Middle frontal gyrus (tissue), 1 donor: Measurements from ENCODE around the gene PICK1.

Source experiments
- DNase-seq: peaks from one replicate; pipeline ENCODE4 v3.0.0-alpha.2; 2015; ENCODE audit warnings: low spot score; ENCODE audit errors: extremely low spot score

PICK1 gene

DNA sequence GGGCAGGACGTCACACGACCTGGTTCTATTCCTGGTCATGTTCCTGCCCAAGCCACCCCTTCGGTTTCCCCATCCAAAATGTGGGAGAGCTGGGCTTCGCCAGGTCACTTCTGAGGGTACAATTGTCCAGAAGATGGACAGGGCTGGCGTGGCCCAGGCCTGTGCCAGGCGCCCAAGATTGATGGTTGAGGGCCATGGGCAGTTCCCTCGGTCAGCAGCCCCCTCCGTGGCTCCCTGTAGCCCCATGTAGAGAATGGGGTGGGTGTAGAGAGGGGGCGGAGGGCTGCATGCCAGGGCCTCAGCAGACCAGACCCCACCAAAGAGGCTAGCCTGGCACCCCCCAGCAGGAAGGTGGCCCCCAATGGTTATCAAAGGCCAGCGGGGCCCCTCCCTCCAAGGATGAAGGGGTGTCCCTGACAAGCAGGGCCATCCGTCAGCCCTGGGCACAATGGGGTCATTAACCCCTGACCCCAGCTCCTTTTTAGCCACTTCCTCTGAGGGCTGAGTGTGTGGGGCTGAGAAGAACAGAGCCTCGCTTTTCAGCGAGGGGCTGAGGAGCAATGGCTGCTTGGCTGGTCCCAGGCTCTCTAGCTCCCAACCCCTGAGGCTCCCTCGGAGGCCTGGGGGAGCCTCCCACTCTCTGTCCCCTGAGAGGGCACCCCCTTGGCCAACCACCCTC is 11.0 kb upstream of the PICK1 start:
- no peak for DNase-seq

- peak; percentile 62 for DNase-seq
Measured at GRCh38 chr22:38049812-38050619, 7.2 kb upstream of the PICK1 start.

- no peak for DNase-seq
Measured at GRCh38 chr22:38050720-38051119, 6.5 kb upstream of the PICK1 start.

DNA sequence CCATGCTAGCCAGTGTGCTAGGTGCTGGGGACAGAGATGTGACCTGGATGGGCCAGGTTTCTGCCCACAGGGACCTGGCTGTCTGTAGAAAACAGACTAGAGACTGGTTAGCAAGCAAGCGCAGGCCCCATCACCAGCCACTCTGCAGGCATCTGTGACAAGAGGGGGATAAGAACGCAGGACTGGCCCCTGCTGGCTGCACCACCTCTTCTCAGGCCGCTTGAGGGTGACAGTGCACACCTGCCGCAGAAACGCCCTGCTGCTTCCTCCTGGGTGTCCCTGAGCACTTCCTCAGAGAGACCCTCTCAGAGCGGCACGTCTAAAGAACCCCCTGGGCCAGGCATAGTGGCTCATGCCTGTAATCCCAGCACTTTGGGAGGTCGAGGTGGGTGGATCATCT is 5.9 kb upstream of the PICK1 start:
- DNase-seq = no peak

GRCh38 chr22:38051900-38052862 is 5.0 kb upstream of the PICK1 start:
- DNase-seq = peak; percentile 67

- DNase-seq = peak; percentile 54
Measured at GRCh38 chr22:38062791-38063190, 5.6 kb downstream of the PICK1 start.

- no peak for DNase-seq
Measured at GRCh38 chr22:38065539-38065938, 8.3 kb downstream of the PICK1 start.

- DNase-seq = no peak
Measured at GRCh38 chr22:38066381-38067027, 9.3 kb downstream of the PICK1 start.

- DNase-seq = no peak
Measured at GRCh38 chr22:38067028-38067415, 9.8 kb downstream of the PICK1 start.

- DNase-seq = no peak
Measured at GRCh38 chr22:38067761-38068360, 10.7 kb downstream of the PICK1 start.

DNA sequence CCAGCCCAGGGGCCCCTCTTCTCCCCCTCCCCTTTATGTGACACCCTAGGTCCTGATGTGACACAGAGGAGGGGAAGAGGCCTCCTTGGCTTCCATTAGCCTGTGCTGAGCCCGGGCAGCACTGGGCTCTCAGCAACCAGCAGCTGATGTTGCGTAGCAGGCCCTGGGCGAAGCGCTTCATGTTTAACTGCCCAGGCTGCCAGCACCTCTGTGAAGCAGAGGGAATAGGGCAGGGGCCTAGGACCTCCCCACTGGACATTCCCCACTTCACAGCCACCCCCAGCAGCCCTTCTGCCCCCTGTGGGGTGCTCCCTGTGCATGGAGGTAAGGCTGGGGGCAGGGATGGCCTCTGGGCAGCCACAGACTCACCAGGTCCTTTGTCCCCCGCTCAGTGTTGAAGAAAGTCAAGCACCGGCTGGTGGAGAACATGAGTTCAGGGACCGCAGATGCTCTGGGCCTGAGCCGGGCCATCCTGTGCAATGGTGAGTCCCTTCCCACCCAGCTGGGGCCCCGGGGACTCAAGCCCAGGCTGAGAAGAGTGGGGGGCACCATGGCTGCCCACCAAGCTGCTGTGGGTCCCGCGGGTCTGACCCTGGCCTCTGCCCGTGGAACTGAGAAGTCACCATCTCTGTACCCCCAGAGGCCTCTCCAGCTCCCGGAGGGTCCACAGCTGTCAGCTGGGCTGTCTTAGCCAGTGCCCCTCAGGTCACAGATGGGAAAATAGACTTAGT is 11.6 kb downstream of the PICK1 start:
- DNase-seq = no peak

DNA sequence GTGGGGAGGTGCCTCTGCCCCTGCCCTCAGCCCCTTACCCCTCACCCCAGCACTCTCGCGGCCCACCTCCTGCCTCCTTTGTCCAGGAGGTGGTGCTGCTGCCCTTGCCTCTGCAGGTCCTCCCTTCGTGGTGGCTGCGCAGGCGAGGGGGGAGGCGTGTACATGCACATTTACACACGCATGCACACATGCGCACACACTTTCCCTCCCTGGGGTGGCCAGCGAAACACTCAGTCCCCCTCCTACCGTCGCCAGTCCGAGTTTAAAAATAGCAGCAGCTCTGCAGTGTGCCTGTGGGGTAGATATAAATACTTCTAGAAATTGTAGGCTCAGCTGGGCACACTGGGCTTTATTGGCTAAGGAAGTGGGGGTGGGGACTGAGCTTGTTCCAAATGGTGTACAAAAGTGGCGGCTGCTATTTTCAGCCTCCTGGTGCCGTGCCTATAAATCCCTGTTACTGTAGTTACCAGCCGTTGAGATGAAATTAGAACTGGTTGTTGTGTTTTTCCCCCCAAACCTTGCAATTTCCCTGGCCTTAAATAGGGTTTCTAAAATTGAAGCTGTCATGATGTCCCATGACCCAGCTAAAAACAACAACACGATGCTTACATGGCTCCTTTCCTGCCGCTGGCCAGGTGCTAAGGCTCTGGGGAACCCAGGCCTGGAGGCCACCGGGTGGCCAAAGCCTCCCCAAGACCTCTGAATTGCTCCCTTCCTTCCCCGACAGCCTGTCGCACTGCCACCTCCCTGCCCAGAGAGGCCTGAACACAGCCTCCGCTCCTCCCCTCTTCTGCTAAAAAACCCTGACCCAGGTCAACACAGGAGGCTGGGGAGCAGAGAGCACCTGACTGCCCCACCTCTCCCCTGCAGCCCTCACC is 12.4 kb downstream of the PICK1 start:
- DNase-seq = peak; percentile 83

DNA sequence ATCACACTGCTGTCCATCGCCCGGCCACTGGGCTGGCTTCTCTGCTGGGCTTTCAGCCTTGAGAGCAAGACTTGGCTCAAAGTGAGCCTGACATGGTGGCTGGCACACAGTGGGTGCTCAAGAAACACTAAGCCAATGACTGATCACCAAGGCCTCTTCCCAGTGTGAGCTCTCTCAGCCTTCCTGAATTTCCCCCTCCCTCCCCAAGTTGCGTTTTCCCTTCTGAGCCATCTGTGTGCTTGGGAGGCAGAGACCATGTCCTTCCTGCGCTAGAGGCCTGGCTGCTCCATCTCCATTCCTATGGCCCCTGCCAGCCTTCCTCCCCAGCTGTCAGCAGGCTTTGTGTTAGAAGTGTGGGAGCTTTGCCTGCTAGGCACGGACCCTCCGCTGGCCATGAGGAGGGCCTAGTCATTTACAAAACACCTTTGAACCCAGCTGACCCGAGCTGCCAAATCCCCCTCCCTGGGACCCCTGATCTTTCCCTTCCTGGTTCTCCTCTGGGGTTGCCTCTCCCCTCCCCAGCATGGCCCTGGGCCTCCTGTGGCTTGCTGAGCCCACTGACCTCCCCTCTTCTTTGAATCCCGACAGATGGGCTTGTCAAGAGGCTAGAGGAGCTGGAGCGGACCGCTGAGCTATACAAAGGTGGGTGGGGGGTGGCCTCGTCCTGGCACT is 13.2 kb downstream of the PICK1 start:
- DNase-seq = no peak

- DNase-seq = no peak
Measured at GRCh38 chr22:38071421-38072321, 14.5 kb downstream of the PICK1 start.

DNA sequence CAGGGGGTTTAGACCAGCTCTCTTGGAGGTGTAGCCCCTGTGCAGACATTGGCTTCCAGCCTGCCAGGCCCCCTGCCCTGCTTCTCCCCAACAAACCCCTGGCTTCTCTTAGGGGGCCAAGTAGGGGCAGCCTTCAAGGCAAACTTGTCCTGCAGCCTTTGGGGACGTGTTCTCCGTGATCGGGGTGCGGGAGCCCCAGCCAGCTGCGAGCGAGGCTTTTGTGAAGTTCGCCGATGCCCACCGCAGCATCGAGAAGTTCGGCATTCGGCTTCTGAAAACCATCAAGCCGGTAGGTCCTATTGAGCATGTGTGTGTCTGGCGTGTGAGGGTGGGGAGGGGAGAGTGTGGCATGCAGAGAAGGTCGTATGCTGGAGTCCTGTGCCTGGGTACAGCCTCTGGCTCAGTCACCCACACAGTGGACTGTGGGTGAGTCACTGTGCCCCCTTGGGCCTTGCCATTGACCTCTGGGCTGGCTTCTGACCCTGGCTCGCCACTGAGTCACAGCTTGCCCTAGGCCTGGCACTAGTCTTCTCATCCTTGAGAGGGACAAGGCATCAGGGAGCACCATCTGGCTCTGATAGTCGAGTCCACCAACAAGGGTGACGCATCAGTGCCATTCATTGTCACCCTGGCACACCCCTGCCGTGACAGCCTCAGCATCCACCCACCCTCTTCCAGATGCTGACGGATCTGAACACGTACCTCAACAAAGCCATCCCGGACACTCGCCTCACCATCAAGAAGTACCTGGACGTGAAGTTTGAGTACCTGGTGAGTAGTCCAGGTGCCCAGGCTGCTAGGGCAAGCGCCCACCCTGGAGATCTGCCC is 15.3 kb downstream of the PICK1 start:
- no peak for DNase-seq
